Measurements from ENCODE around the gene FBXL13.
A peak's percentile ranks its signal among the peaks of the same experiment; 100 is the strongest.

Gene FBXL13

DNA sequence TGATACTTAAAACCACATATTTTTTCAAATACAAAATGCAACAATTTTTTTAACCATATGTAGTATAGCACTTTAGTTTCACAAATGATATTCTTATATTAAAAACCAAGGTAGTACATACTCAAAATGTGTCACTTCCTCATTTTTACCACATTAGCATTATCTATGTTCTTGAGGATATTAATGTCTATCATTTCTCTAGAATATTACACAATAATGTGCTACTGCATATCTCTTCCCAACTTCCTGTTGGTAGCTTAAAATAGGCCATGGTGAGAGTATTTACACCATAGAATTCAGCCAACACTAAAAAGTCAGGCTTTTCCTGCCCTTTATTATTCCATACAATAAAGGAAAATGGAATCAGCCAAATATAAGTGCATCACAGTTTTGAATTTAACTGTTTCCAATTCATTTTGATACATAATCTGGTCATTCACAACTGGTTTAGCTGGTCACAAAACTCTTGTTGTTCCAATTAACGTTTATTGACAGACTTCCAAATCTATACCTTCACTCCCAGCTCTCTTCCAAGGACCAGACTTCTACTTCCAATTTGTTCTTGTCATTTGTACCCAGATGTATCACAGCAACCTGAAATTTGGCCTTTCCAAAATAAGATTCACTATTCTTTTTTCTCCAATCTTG, 181.8 kb downstream of the FBXL13 start:
- DNase-seq (ENCODE audit: low read depth), result no peak

DNA sequence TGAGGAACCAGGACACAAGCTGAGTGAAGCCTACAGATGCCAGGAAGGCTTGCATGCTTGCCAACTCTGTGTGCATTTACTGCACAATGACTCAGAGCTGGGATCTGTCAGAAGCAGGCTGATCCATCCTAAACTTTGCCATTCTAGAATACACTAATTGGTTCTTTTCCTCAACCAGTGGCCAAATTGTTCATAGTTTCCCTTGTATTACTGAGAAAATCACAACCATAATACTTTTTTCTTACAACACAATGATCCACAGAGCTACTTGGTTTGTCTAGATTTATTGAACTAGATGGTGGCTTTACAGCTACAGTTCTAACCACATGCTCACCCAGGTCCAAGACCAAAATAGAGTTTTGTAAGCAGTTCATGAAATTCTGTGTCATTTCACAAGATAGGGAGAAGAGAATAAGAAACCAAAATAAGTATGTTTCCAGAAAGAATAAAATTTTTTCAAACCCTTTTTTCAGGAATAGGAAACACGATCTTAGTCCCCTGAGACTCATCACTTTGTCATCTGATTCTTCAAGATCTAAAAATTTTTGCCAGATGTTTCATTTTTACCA, 182.8 kb downstream of the FBXL13 start:
- peak; percentile 85 for DNase-seq (ENCODE audit: low read depth)

DNA sequence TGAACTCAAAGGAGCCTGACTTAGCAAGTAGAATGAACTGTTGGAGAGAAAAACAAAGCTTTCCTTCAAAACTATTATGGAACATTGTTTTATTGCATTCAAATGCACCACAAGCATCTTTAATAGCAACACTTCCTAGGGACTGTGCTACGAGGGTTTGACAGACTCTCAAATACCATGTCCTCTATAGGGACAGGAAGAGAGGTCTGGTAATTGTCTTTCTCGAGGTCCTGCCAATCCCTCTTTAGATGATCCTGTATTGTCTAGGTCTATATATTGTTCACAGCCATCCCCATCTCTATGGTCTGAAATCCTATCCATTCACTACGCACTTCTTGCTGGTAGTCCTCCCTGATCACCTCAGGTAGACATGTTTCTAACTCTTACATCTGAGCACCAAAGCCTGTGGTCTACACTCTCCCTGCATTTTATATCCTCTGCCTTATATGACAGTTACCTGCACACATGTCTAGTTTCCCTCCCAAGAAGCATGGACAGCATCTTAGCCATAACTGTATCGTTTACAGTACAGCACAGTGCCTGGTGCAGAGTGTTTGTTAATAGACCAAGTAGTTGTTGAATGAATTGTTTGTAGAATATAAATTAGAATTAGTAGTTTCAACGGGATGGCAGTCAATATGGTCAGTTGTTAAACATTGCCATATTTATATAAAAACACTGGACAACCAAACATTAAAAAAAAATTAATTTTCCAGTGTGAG, 183.5 kb downstream of the FBXL13 start:
- DNase-seq (ENCODE audit: low read depth), result no peak

DNA sequence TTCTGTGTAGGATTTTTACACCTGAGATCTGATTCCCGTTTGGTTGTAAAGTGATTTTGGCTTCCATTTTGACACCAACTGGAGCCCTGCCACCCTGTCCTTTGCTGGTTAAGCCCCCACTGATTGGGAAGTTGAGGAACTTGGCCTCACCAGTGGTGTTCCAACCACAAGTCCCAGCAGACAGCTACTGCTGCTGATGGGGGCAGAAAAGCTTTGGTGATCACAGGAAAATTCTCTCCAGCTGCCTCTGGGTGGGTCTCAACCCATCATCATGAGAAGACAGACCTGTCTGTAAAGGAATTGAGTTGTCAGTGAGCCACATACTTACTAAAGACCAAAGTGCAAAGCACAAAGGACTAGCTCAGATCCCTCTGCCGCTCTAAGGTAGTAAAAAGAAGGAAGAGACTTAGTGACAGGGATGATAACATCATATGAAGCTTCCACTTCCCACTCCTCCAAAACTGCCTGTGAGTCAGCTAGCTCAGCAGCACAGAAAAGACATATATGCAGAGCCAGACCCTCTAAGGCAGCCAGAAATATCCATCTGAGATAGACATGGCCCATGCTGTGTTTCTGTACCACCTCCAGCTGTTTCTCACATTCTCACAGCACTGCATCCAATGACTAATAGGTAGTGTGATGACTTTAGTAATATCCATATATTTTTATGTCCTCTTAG, 184.2 kb downstream of the FBXL13 start:
- no peak for DNase-seq (ENCODE audit: low read depth)

DNA sequence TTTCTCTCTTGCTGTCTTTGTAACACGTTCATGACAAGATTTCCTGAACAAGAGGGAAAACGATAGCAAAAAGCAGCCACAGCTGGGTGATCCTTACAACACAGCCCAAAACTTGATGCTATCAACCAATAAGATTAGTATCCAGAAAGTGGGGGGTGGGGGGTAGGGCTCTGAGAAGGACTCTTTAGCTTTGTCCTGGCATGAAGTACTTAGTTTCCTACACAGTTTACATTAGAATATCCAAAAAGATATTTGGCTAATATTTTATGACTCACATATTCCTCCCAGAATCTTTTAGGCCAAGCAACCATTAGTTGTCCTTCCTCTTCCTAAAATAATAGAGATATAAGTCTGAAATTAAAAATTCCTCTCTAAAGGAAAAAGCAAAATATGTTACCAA, 184.7 kb downstream of the FBXL13 start:
- no peak for DNase-seq (ENCODE audit: low read depth)

DNA sequence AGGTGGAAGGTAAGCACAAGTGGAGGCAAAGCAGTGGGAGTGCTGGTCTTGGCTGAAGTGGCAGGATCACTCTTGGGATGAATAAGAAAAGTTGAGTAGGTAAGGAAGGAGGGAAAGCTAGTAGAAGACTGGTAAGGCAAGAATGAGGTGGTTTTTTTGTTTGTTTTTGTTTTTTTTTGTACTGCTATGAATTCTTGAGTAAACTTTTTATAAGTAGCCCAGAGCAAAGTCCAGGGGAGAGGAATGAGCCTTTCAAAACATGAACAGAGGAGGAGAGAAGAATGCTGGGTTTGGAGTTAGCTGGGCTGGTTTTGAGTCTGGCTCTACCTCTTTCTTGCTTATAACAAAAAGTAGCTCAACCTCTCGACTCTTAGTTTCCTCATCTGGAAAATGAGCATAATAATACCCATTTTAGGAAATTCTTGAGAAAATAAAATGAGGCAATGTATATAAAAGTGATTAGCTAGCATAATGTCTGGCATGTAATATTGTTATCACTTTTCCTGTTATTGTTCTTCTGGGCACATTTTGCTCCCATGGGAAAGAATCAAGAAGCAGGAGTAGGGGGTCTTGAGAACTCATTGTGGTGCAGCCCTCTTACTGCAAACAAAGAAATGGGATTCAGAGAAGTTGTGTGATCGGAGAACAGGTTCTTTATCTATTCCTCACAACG, 185.9 kb downstream of the FBXL13 start:
- DNase-seq (ENCODE audit: low read depth), result no peak

DNA sequence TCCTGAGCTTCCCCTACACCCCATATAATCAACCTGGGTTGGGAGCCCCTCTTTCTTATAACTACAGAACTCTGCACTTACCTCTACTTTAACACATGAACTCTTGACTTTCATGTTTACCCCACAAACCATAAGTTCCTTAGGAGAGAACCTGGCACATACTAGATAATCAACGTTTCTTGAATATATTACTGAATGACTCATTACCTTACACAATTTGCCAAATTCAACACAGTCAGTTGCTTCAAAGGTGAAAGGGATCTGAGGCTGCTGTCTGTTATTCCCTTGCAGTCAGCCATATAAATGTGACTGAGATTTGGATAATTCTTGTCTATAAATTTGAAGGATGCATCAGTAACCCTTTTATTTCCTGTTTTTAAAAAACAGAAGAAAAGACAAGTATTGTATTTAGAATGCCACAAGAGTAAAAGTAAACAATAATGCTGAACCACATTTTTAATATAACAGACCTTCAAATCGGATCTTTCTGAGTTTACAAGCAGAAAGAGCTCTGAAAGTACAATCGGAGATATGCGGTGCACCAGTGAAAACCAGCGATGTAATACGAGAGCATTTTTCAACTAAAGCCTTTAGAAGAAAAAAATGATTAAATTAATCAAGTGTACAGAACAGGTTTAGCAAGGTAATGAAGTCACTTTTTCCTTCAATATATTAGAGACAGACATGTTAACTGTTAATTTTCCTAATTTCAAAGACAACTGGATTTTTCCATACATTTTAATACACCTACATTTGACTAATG, 191.3 kb downstream of the FBXL13 start:
- DNase-seq (ENCODE audit: low read depth), result no peak

DNA sequence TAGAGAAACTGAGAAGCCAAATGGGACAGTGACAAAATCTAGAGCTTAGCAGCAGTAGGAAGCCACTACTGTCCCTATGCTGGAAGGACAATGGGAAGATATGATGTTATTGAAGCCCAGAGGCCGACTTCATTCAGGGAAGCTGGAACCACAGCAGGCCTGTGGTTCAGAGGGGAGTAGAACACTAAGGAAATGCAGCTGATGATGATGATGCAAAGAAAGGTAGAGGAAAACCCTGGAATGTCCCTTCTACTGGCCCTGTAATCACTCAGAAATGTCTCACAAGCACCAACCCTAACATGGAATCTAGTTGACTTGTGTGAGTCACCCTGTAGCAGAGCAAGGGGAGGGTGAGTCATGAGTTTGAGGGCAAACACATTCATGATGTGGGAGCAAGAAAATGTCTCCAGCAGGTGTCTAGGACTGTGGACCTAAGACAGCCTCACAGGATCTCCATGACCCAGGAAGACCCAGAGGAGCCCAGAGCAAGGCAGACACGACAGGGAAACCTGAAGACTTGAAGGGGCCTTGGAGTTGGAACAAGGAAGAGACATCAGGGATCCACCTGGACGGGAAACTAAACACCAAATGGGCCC, 198.8 kb downstream of the FBXL13 start:
- peak; percentile 93 for DNase-seq (ENCODE audit: low read depth)

DNA sequence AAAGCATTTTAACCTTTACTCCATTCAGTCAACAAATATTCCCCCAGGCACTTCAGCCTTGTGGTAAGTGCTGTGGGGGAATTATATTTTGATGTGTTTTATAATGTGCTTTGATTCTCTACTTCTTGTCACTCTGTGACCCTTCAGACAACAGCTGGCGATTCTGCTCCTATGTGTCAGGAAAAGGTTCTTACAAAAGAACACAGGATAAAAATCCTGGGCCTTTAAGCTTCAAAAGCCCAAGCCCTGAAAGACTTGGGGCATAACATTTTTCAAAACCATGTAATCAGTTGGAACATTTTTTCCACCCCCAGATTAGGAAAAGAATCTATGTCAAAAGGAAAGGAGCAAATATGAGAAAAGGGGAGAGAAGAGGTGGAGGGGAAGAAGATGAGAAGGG, 199.6 kb downstream of the FBXL13 start:
- DNase-seq (ENCODE audit: low read depth), result no peak

DNA sequence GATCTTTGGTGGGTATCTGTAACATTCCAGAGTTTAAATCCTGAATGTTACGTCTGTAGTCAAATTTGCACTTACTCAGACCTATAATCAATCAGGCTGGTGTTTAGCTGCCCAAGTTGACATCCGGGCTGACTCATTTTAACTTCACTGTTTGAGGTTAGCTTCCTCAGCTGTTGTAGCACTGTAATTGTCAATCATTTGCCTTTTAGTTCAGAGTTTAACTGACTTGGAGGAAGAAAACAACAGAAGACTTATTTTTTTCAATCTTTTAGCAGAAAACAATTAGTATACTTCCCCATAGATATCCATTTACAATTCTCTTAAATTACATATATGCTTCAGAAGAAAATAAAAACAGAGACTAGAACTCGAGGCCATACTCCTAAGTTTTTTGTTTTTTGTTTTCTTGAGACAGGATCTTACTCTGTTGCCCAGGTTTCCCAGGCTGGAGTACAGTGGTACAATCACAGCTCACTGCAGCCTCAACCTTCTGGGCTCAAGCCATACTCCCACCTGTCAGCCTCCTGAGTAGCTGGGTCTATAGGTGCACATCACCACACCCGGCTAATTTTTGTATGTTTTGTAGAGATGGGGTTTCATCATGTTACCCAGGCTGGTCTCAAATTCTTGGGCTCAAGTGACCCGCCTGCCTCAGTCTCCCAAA, 200.3 kb downstream of the FBXL13 start:
- DNase-seq (ENCODE audit: low read depth), result peak; percentile 55

DNA sequence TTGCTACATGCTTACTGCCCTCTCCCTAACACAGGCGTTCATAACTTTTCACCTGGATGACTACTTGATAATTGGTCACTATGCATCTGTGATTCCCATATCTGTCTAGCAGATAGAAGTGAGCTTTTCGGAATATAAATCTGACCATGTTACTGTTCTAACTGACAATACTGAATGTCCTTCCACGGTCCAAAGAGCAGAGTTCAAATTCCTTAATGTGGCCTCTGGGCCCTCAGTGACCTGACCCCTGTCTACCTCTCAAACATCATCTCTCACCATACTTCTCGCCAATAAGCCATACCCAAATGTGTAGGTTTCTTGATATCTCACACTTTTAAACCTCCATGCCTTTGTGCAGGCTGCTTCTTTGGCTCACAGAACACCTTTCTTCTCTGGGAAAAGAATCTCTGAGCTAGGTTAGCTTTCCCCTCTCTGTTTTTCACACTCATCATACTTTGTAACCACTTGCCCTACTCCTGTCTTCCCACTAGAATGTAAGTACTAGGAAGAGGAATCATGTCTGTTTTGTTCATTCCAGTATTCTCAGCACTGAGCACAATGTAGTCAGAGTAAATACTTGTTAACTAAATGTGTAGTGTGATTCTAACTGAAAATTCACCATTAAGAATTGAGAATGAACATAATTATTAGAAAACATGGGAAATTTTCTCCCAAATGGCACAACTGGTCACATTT, 201.0 kb downstream of the FBXL13 start:
- no peak for DNase-seq (ENCODE audit: low read depth)

DNA sequence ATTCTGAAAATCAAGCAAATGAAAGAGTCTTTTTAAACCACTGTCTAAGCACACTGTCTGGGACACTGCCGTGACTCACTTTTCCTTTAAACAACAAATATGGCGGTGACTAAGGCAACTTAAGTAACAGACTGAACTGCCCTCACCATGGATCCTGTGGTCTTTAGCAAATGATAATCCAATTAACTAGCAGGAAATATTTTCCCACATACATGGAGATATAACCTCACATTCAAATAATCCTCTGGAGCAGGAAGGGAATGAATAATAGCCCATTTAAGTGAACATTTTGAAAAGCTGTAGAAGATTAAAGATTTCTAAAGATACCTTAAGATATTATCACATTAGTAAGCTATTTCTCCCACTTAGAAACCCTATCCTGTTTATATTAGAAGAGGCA, 202.1 kb downstream of the FBXL13 start:
- peak; percentile 58 for DNase-seq (ENCODE audit: low read depth)

DNA sequence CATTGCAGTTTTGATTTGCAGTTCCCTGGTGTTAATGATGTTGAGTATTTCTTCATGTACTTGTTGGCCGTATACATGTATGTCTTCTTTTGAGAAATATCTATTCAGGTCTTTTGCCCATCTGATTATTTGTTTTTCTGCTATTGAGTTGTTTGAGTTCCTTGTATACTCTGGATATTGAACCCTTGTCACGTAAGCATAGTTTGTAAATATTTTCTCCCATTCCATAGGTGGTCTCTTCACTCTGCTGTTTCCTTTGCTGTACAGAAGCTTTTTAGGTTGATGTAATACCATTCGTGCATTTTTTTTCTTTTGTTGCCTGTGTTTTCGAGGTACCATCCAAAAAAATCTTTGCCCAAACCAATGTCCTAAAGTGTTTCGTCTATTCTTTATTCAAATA, 205.4 kb downstream of the FBXL13 start:
- no peak for DNase-seq (ENCODE audit: low read depth)

DNA sequence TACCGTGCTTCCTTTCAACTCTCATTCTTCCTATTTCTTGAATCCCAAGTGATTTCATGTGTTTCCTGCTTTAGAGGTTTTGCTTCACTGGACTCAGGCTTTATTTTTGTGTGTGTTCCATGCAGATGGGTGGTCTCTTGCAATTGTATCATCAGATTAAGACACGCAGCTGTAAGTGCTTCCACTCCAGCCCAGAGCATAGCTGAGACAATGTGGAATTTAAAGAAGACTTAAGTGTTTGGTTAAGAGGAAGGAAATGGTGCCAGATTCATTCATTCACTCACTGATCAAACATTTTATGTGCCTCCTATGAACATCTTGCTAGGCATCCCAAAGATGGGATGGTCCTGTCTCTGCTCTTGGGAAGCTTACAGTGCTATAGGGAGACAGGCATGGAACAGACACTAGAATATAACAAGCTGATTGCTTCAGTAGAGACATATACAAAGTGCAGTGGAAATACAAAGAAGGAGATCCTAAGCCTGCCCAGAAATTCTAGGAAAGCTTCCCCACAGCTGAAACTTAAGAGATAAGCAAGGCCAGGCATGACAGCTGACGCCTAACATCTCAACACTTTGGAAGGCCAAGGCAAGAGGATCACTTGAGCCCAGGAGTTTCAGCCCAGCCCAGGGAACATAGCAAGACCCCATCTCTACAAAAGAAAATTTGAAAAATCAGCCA, 207.9 kb downstream of the FBXL13 start:
- no peak for DNase-seq (ENCODE audit: low read depth)

DNA sequence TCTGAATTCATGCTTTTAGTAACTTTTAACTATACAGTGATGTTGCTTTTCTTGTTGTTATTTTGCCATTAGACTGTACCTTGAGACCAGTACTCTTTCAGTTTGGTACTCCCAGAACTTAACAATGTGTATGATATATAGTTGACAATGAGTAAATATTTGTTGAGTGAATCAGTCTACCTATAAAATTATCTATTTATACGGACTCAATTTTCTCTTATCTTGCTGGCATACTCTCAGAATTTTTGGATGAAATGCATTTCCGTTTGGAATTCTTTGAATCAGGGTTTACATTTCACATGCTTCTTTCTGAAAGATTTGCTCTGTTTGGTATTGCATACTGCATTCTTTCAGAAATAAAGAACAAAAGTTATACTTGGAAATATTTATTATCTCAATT, 209.6 kb downstream of the FBXL13 start:
- DNase-seq (ENCODE audit: low read depth), result no peak

DNA sequence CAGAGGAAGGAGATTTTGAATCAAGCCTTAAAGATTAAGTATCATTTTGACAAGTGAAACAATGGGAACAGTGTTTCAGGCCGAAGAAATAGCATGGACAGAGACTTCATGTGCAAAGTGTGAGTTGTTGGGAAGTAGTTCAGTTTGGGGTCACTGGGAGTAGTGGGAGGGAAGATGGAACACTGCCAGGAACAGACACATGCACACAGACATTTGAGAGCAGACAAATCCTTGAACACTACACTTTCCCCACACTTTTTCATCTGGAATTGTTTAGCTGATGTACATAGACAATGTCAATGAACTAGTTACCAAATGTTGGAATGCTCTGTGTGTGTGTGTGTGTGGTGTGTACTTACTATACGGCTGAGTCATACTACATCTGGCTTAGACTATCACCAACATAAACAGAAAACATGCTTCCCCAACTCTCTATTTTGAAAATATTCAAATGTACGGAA, 214.2 kb downstream of the FBXL13 start:
- peak; percentile 65 for DNase-seq (ENCODE audit: low read depth)

DNA sequence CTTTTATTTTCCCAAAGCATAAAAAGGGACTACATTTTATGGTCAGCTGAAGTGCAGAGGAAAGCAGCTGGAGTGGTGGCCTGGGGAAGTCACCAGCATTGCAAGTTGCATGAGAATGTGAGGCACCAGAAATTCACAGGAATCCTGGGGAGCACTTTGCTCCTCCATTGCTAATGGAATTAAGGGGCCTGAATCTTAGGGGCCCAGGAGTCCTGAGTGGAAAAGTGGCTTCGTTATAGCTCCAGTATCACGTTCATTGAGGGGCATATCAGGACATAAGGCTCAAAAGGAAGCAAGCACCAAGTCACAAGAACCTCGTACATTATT, 214.8 kb downstream of the FBXL13 start:
- no peak for DNase-seq (ENCODE audit: low read depth)

DNA sequence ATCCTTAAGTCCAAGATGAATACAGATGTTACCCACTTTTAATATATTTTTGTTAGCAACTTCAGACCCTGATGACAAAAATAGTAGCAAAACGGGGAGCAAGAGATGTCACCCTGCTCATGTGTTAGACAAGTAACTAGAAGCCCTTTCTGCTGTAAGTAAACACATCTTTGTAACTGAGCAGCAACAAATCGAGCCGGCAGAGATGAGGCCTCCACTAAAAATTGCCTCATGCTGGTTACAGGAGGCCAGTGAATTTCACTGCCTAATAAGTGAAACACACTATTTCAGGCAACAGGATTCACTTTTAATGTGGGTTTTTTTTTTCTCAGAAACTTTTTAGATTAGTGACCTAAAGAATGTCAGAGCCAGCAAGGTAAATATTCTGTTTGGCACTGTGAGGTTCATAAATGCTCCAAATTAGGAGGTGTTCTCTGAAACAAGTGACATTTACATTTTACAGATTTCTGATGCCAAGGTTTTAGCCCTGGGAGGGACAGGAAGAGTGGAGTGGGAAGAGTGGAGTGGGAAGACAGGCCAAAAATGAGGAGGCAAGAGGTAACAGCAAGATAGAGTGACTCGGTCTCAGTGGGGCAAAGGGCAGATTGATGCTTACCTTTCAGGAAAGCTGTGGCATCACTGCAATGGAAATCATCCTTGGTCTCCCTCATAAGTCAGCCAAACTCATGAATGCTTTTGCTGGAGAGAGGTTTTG, 215.4 kb downstream of the FBXL13 start:
- no peak for DNase-seq (ENCODE audit: low read depth)

DNA sequence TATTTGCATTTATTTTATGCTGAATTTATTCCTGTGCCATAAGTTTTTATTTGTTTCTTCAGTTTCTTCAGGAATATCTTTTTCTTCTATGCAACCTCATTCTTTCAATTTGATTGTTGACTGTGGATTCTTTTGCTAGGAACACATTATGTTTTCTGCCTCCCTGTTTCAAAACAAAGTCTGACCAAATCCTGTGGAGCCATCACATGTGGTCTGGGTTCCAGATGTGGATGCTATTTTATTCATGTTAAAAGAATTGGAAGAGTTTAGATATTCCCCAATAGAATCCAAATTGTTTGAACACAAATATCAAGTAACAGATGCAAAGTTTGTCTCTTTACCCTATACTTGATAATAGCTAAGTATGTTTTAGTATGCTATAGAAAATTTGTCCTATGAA, 218.6 kb downstream of the FBXL13 start:
- no peak for DNase-seq (ENCODE audit: low read depth)
